ENCODE results near the gene SYT6. TPM values are rescaled to one million over a fixed set of nuclear protein-coding genes. Genes with fewer than 3 reads are reported as not detected.

SYT6 gene
- total RNA-seq, 4 donors from 2014 or later: 0.29 to 0.55 TPM; not detected in 2

DNA sequence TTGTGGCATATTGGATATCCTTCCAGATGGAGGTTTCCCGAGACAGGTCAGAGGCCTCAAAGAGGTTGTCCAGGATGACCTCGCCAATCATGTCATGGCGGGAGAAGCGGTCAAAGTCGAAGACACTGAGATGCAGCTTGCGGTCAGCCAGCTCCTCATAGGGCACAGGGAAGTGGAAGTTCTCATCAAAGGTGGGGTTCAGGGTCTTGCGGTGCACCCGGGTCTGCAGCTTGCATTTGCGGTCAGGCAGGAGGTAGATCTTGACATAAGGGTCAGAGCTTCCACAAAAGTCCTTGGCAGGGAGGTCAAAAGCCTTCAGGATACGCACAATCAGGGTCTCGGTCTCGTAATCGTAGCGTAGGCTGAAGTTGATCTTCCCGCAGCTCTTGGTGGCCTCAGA is 16.2 kb downstream of the SYT6 start:
- DNase-seq: no peak
- intact Hi-C loops (cut with DNase I; ENCODE audit: low total_unique reads): no loop called here
- no peak for TF ChIP-seq POLR2A (IDR thresholded peaks at IDR 0.05)
- TF ChIP-seq, protein P1, sequence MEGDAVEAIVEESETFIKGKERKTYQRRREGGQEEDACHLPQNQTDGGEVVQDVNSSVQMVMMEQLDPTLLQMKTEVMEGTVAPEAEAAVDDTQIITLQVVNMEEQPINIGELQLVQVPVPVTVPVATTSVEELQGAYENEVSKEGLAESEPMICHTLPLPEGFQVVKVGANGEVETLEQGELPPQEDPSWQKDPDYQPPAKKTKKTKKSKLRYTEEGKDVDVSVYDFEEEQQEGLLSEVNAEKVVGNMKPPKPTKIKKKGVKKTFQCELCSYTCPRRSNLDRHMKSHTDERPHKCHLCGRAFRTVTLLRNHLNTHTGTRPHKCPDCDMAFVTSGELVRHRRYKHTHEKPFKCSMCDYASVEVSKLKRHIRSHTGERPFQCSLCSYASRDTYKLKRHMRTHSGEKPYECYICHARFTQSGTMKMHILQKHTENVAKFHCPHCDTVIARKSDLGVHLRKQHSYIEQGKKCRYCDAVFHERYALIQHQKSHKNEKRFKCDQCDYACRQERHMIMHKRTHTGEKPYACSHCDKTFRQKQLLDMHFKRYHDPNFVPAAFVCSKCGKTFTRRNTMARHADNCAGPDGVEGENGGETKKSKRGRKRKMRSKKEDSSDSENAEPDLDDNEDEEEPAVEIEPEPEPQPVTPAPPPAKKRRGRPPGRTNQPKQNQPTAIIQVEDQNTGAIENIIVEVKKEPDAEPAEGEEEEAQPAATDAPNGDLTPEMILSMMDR (IDR thresholded peaks at IDR 0.05): no peak

DNA sequence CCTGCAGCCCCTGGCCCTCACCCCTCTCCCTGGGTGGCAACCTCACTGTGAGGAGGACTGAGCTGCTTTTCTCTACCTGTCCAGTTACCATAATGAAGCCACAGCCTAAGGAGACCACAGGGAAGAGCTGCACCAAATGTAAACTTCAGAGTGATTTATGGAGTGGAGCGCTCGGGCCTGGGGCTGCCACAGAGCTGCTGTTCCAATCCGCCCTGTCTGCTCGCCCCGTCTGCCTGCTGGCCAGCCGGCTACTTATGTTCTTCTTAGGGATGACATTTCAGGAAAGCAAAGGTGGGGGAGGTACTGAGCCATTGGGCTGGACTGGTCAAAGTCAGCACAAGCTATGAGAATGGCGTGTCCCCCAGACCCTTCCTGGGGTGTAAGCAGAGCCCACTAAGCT is 17.9 kb downstream of the SYT6 start:
- intact Hi-C loops (cut with DNase I; ENCODE audit: low total_unique reads): no loop called here
- no peaks in the 10 kb centered on the region for H3K27me3 ChIP-seq
- H3K9me3 ChIP-seq: no peaks in the 10 kb centered on the region
- H3K36me3 ChIP-seq: no peaks in the 10 kb centered on the region
- H3K27ac ChIP-seq: no peak overlapping the region
- no peak for DNase-seq
- H3K4me3 ChIP-seq: no peak overlapping the region
- TF ChIP-seq, protein P1 (IDR thresholded peaks at IDR 0.05): no peak
- no peak for TF ChIP-seq POLR2A (IDR thresholded peaks at IDR 0.05)
- H3K4me1 ChIP-seq: no peaks in the 10 kb centered on the region

More for the DNA sequence above, 16.2 kb downstream of the SYT6 start:
- H3K27me3 ChIP-seq: no peaks in the 10 kb centered on the region
- H3K4me1 ChIP-seq: no peaks in the 10 kb centered on the region
- no peaks in the 10 kb centered on the region for H3K36me3 ChIP-seq
- H3K9me3 ChIP-seq: no peaks in the 10 kb centered on the region
- no peak overlapping the region for H3K4me3 ChIP-seq
- H3K27ac ChIP-seq: no peak overlapping the region

DNA sequence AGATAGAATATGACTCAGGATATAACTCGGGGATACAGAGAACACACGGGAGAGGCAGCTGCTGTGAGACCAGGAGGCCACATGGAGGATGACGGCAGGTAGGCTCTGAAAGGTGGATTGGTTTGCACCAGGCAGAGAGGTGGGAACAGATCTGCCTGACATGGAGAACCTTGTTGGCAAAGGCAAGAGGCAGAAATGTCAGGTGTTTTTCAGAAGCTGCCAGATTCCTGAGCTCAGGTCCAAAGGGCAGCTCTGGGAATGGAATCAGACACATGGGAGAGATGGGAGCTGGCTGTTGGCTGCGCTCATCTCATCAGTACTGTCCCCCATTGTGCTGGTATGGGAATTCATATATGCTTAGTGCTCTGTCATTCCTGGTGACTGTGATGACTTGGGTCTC is 19.2 kb downstream of the SYT6 start:
- Histone ChIP-seq H3K27ac (no peak overlapping the region), H3K4me3 (no peak overlapping the region), H3K36me3 (no peaks in the 10 kb centered on the region), H3K9me3 (no peaks in the 10 kb centered on the region), H3K4me1 (no peaks in the 10 kb centered on the region), H3K27me3 (no peaks in the 10 kb centered on the region)
- intact Hi-C loops (cut with DNase I; ENCODE audit: low total_unique reads): no loop called here
- TF ChIP-seq, protein P1 (IDR thresholded peaks at IDR 0.05): no peak
- no peak for TF ChIP-seq POLR2A (IDR thresholded peaks at IDR 0.05)
- DNase-seq: no peak

DNA sequence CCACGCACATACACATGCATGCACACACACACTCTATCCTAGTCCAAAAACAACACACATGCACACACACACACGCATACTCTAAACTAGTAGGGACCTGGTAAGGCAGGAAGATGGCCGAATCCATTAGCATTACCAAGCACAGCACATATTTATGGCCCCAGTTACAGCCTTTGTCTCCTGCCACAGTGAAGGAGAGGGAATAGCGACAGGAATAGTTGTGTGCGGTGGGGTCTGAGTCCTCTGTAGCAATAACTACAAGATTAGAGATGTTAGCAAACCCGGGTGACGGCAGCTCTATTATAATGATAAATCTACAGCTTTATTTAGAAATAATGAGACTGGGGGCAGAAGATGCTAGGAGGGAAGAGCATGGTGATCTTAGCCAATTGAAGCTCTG is 20.5 kb downstream of the SYT6 start:
- DNase-seq: no peak
- no peak overlapping the region for H3K27ac ChIP-seq
- H3K4me1 ChIP-seq: no peaks in the 10 kb centered on the region
- TF ChIP-seq, protein P1 (IDR thresholded peaks at IDR 0.05): no peak
- TF ChIP-seq POLR2A (IDR thresholded peaks at IDR 0.05): no peak
- no peak overlapping the region for H3K4me3 ChIP-seq
- intact Hi-C loops (cut with DNase I; ENCODE audit: low total_unique reads): no loop called here
- H3K9me3 ChIP-seq: no peaks in the 10 kb centered on the region
- H3K27me3 ChIP-seq: no peaks in the 10 kb centered on the region
- H3K36me3 ChIP-seq: no peaks in the 10 kb centered on the region

DNA sequence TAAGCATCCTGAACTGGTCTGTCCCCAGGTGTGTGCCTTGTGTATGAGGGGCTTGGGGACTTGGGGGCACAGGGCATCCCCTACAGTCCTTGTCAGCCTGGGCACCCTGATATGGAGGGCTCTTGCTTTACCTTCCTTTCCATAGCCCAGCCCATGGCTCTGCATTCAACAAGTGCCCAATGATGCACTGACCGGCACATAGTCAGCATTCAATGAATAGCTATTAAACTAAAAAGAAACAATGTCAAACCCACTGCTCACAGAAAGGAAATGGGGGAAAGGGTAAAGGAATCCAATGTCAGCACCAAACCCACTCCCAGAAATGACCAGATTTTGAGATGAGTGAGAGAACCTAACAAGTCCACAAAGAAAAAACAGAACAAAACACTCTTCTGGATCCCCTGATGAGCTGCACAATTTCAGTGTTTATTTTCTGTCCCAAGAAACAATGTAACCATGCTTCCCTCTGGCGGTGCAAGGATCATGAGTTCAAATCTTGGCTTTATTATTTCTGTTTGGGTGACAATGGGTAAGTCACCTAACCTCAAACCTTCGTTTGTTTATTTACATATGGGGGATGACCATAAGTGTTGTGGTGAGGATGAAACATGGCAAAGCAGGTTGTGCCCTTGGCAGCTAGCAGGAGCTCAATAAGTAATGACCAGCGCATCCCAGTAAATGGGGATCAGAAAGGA is 22.0 kb downstream of the SYT6 start:
- Histone ChIP-seq H3K4me1 (no peaks in the 10 kb centered on the region), H3K9me3 (no peaks in the 10 kb centered on the region)

More for the DNA sequence above, 22.0 kb downstream of the SYT6 start:
- no peaks in the 10 kb centered on the region for H3K27me3 ChIP-seq
- H3K4me3 ChIP-seq: no peak overlapping the region
- intact Hi-C loops (cut with DNase I; ENCODE audit: low total_unique reads): no loop called here
- H3K27ac ChIP-seq: no peak overlapping the region
- DNase-seq: no peak
- TF ChIP-seq, protein P1 (IDR thresholded peaks at IDR 0.05): no peak
- no peak for TF ChIP-seq POLR2A (IDR thresholded peaks at IDR 0.05)
- no peaks in the 10 kb centered on the region for H3K36me3 ChIP-seq

Measured in uterus (tissue), 4 donors.